Neural progenitor cell (in vitro differentiated cells): Measurements from ENCODE around the gene GAS2. TPM values are rescaled to one million over a fixed set of nuclear protein-coding genes. Genes with fewer than 3 reads are reported as not detected.

ENCODE experiments used
- DNase-seq: peaks from one replicate; pipeline ENCODE4 v3.0.0-alpha.2; 2016; ENCODE audit warnings: low spot score
- H2AFZ ChIP-seq: fragments of 200-600 bp; sonication (generic); replicated peaks from 2 replicates; pipeline ENCODE4 v1.6.1; 2016; ENCODE audit warnings: antibody characterized with exemption
- H3F3A ChIP-seq: fragments of 200-600 bp; sonication (generic); 2 replicates; pipeline ENCODE4 v1.6.1; 2016; ENCODE audit warnings: antibody characterized with exemption, low read depth
- H3K27ac ChIP-seq: fragments of 200-600 bp; sonication (generic); 2 replicates; pipeline ENCODE4 v1.5.1; 2016; ENCODE audit warnings: mild to moderate bottlenecking
- H3K27me3 ChIP-seq: fragments of 200-600 bp; sonication (generic); 2 replicates; pipeline ENCODE4 v1.6.1; 2016; ENCODE audit warnings: mild to moderate bottlenecking, moderate library complexity
- H3K36me3 ChIP-seq: fragments of 200-600 bp; sonication (generic); 2 replicates; pipeline ENCODE4 v1.5.1; 2016
- H3K4me1 ChIP-seq: fragments of 200-600 bp; sonication (generic); 2 replicates; pipeline ENCODE4 v1.6.1; 2016; ENCODE audit warnings: mixed run types
- H3K4me2 ChIP-seq: fragments of 200-600 bp; sonication (generic); 2 replicates; pipeline ENCODE4 v1.6.1; 2016
- H3K4me3 ChIP-seq: fragments of 200-600 bp; sonication (generic); 2 replicates; pipeline ENCODE4 v1.5.1; 2016
- H3K79me2 ChIP-seq: fragments of 200-600 bp; sonication (generic); 2 replicates; pipeline ENCODE4 v1.6.1; 2016; ENCODE audit warnings: low read depth
- H3K9ac ChIP-seq: fragments of 200-600 bp; sonication (generic); 2 replicates; pipeline ENCODE4 v1.6.1; 2016
- H3K9me3 ChIP-seq: fragments of 200-600 bp; sonication (generic); 2 replicates; pipeline ENCODE4 v1.5.1; 2016; ENCODE audit warnings: low read depth
- H4K20me1 ChIP-seq: fragments of 200-600 bp; sonication (generic); 2 replicates; pipeline ENCODE4 v1.6.1; 2016; ENCODE audit warnings: low read depth
- H3K27ac Mint-ChIP-seq: 3 replicates; pipeline ENCODE4 v1.8.0; 2021; ENCODE audit warnings: mixed read lengths
- H3K27me3 Mint-ChIP-seq: 2 replicates; pipeline ENCODE4 v1.8.0; 2022; ENCODE audit warnings: low read depth, mild to moderate bottlenecking, inconsistent platforms, moderate library complexity, mixed read lengths; ENCODE audit not compliant: insufficient read depth
- H3K36me3 Mint-ChIP-seq: 3 replicates; pipeline ENCODE4 v1.8.0; 2021; ENCODE audit warnings: mixed read lengths
- H3K4me1 Mint-ChIP-seq: 3 replicates; pipeline ENCODE4 v1.8.0; 2021; ENCODE audit warnings: mixed read lengths
- H3K4me3 Mint-ChIP-seq: 3 replicates; pipeline ENCODE4 v1.8.0; 2021; ENCODE audit warnings: mild to moderate bottlenecking, moderate library complexity, mixed read lengths
- H3K9me3 Mint-ChIP-seq: 3 replicates; pipeline ENCODE4 v1.8.0; 2020; ENCODE audit warnings: mixed read lengths
- EZH2 ChIP-seq: fragments of 200-600 bp; sonication (generic); IDR thresholded peaks from 2 replicates; pipeline ENCODE4 v1.6.1; 2017; ENCODE audit warnings: antibody characterized with exemption, mild to moderate bottlenecking, moderate library complexity
- EZH2phosphoT487 ChIP-seq: fragments of 200-600 bp; sonication (generic); IDR thresholded peaks from 2 replicates; pipeline ENCODE4 v1.6.1; 2017; ENCODE audit warnings: antibody characterized with exemption
- small RNA-seq: library from RNA; depleted of rRNA; stranded (forward); fragments of <200 nt; gene quantifications from one replicate; pipeline ENCODE3, GENCODE V24; 2015
- total RNA-seq: library from RNA; depleted of rRNA; stranded (reverse); fragments of >200 nt; gene quantifications from 2 replicates; pipeline ENCODE4 v1.2.3, GENCODE V29; 2015; ENCODE audit warnings: low replicate concordance
- TF ChIP-seq, protein P1 (sequence below): fragments of 200-600 bp; sonication (generic); IDR thresholded peaks from 2 replicates; pipeline ENCODE4 v1.5.1; 2017; ENCODE audit warnings: antibody characterized with exemption, mild to moderate bottlenecking

The GAS2 gene
- total RNA-seq, 1 donor from 2014 or later = 6.4 TPM

DNA sequence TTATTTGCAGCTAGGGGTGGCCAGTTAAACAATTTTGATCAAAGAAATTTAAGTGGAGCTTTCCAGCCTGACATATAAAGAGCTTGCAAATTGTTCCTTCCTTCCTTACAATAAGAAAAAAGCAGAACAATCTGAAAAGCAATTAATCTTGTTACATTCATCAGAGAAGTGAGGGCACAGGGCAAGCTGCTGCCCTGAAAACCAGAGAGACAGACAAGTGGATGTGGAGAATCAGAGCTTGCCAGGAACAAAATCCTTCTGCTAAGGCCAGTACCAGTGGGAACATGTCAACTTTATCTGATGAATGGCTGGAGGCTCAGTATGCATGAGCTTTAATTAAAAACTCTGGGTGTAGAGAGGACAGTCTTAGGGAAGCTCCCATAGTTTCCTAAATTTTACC, 185.1 kb downstream of the GAS2 start:
- TF ChIP-seq, protein P1, sequence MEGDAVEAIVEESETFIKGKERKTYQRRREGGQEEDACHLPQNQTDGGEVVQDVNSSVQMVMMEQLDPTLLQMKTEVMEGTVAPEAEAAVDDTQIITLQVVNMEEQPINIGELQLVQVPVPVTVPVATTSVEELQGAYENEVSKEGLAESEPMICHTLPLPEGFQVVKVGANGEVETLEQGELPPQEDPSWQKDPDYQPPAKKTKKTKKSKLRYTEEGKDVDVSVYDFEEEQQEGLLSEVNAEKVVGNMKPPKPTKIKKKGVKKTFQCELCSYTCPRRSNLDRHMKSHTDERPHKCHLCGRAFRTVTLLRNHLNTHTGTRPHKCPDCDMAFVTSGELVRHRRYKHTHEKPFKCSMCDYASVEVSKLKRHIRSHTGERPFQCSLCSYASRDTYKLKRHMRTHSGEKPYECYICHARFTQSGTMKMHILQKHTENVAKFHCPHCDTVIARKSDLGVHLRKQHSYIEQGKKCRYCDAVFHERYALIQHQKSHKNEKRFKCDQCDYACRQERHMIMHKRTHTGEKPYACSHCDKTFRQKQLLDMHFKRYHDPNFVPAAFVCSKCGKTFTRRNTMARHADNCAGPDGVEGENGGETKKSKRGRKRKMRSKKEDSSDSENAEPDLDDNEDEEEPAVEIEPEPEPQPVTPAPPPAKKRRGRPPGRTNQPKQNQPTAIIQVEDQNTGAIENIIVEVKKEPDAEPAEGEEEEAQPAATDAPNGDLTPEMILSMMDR = no peak
- TF ChIP-seq EZH2phosphoT487 (no peak), EZH2 (no peak)
- Mint-ChIP-seq H3K27ac (no peak overlapping the region), H3K4me3 (no peak overlapping the region), H3K36me3 (no peaks in the 10 kb centered on the region), H3K27me3 (no peaks in the 10 kb centered on the region), H3K4me1 (no peaks in the 10 kb centered on the region), H3K9me3 (no peaks in the 10 kb centered on the region)
- H4K20me1 ChIP-seq = no peaks in the 10 kb centered on the region
- no peaks in the 10 kb centered on the region for H3K4me1 ChIP-seq
- no peak for DNase-seq
- H3K4me2 ChIP-seq = no peak overlapping the region
- no peak overlapping the region for H3K9ac ChIP-seq
- no peak overlapping the region for H3K4me3 ChIP-seq
- H3K36me3 ChIP-seq = no peaks in the 10 kb centered on the region
- H3K9me3 ChIP-seq = no peaks in the 10 kb centered on the region
- H3K79me2 ChIP-seq = no peaks in the 10 kb centered on the region
- no peaks in the 10 kb centered on the region for H3K27me3 ChIP-seq
- H3K27ac ChIP-seq = no peak overlapping the region
- H3F3A ChIP-seq = no peaks in the 10 kb centered on the region
- H2AFZ ChIP-seq = no peak overlapping the region

DNA sequence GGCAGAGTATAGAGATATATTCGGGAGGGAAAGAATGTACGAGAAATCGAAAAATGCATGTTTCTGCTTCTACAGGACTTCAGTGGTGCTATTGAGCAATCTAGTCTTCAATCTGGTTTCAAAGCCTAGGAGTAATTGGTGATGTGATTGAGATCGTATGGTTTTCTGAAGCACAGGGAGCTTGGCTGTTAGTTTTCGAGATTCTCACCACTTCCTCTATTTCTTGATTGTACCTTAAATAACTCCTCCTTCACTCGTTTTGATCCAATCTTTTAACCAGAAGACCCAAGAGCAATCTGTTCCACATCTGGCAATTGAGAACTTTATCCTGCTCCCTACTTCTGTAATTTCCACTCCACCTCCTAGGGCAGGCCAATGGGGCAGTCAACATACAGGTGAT, 193.3 kb downstream of the GAS2 start:
- H3K4me3 ChIP-seq = no peak overlapping the region
- Mint-ChIP-seq H3K27ac (no peak overlapping the region), H3K36me3 (no peaks in the 10 kb centered on the region), H3K4me1 (no peaks in the 10 kb centered on the region), H3K27me3 (no peaks in the 10 kb centered on the region), H3K9me3 (no peaks in the 10 kb centered on the region), H3K4me3 (no peak overlapping the region)
- H3K27me3 ChIP-seq = no peaks in the 10 kb centered on the region
- no peak overlapping the region for H3K27ac ChIP-seq
- no peaks in the 10 kb centered on the region for H3K79me2 ChIP-seq
- DNase-seq = no peak
- TF ChIP-seq EZH2 (no peak), EZH2phosphoT487 (no peak)
- TF ChIP-seq, protein P1 = no peak
- H2AFZ ChIP-seq = no peak overlapping the region
- no peaks in the 10 kb centered on the region for H4K20me1 ChIP-seq
- no peaks in the 10 kb centered on the region for H3F3A ChIP-seq
- H3K4me1 ChIP-seq = no peaks in the 10 kb centered on the region
- no peak overlapping the region for H3K4me2 ChIP-seq
- H3K9ac ChIP-seq = no peak overlapping the region
- H3K9me3 ChIP-seq = no peaks in the 10 kb centered on the region
- H3K36me3 ChIP-seq = no peaks in the 10 kb centered on the region

DNA sequence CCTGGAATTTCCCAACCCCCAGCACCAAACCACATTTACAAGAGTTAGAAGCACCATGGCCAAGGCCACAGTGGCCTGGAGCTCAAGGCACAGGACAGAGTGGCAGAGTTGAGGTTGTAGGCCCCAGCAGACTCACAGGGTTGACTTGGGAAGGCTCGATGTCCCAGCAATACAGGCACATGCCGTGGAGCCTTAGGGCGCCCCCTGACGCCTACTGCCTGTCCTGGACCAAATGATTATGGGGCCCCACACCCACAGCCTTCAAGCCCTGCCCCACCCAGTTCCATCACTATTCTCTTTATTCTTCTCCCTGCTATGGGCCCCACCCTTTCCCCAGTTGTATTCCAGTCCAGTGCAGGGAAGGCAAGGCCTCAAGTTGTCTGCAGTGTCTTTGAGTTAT, 193.8 kb downstream of the GAS2 start, which contains the start of gene CCDC179:
Gene CCDC179 (minus strand): TSS at position 234 of the 400 bp plus-strand sequence. CDS start 53 bp downstream, at position 181.
- H3K27me3 Mint-ChIP-seq = no peaks in the 10 kb centered on the region
- Histone ChIP-seq H3K9me3 (no peaks in the 10 kb centered on the region), H3K36me3 (no peaks in the 10 kb centered on the region), H3K4me3 (no peak within 1 kb of the TSS), H2AFZ (no peak within 1 kb of the TSS), H3F3A (no peaks in the 10 kb centered on the region), H3K4me2 (no peak within 1 kb of the TSS), H4K20me1 (no peaks in the 10 kb centered on the region), H3K27me3 (no peaks in the 10 kb centered on the region), H3K4me1 (no peaks in the 10 kb centered on the region), H3K9ac (no peak within 1 kb of the TSS), H3K27ac (no peak within 1 kb of the TSS), H3K79me2 (no peaks in the 10 kb centered on the region)
- H3K4me1 Mint-ChIP-seq = no peaks in the 10 kb centered on the region
- no peak within 1 kb of the TSS for H3K4me3 Mint-ChIP-seq
- no peaks in the 10 kb centered on the region for H3K9me3 Mint-ChIP-seq
- no peaks in the 10 kb centered on the region for H3K36me3 Mint-ChIP-seq
- TF ChIP-seq, protein P1 = no peak
- TF ChIP-seq EZH2phosphoT487 (no peak), EZH2 (no peak)
- no peak for DNase-seq
- H3K27ac Mint-ChIP-seq = no peak within 1 kb of the TSS

Small RNA genes lying within 50 kb of the gene (small RNA-seq; reads per million reads assigned to genes)
- gene RNA5SP338 = not detected

Other genes starting within 250 kb of the GAS2 start
- 21.9 and 24.3 TPM in 2 replicates for gene FANCF, start 40.8 kb upstream of the GAS2 start, total RNA-seq
- gene SVIP, start 163.2 kb downstream of the GAS2 start, total RNA-seq = 10.1 and 12.5 TPM in 2 replicates
- not detected in 2 replicates for gene CCDC179, start 193.9 kb downstream of the GAS2 start, total RNA-seq